HepG2 (cell line): ENCODE results near the gene HECTD1. TPM values are rescaled to one million over a fixed set of nuclear protein-coding genes. Genes with fewer than 3 reads are reported as not detected.
A peak's percentile ranks its signal among the peaks of the same experiment; 100 is the strongest.

Source experiments
- CEBPG ChIP-seq: IDR thresholded peaks from 2 replicates; pipeline ENCODE4 v1.6.1; 2016
- DR1 ChIP-seq: sonication (generic); formaldehyde crosslinking; IDR thresholded peaks from 2 replicates; pipeline ENCODE4 v1.8.0; 2021; ENCODE audit warnings: mild to moderate bottlenecking, missing genetic modification reagents, inconsistent platforms
- HCFC1 ChIP-seq: fragments of 150-350 bp; IDR thresholded peaks from 2 replicates; pipeline ENCODE4 v1.6.1; 2014; ENCODE audit warnings: low read depth, low read length
- HMGXB4 ChIP-seq, 2 experiments: sonication (generic) in 1 of 2; formaldehyde crosslinking in 1 of 2; IDR thresholded peaks; 2 replicates each; pipeline versions ENCODE4 v1.4.0 to v1.6.1; 2018 to 2020; ENCODE audit warnings: missing genetic modification reagents in 2 of 2, borderline replicate concordance in 1 of 2, low read depth in 1 of 2, mild to moderate bottlenecking in 1 of 2, missing biosample characterization in 1 of 2
- MYNN ChIP-seq: sonication (generic); formaldehyde crosslinking; IDR thresholded peaks from 2 replicates; pipeline ENCODE4 v1.4.0; 2020; ENCODE audit warnings: mild to moderate bottlenecking, low read depth, missing genetic modification reagents
- NFIB ChIP-seq: sonication (generic); formaldehyde crosslinking; IDR thresholded peaks from 2 replicates; pipeline ENCODE4 v1.9.0; 2021; ENCODE audit warnings: missing genetic modification reagents, mild to moderate bottlenecking, borderline replicate concordance
- NFRKB ChIP-seq: fragments of 450-650 bp; IDR thresholded peaks from 2 replicates; pipeline ENCODE4 v1.6.1; 2017
- SMYD3 ChIP-seq: sonication (generic); formaldehyde crosslinking; IDR thresholded peaks from 2 replicates; pipeline ENCODE4 v1.8.1; 2023; ENCODE audit warnings: mild to moderate bottlenecking, missing genetic modification reagents
- SP140L ChIP-seq: sonication (generic); formaldehyde crosslinking; IDR thresholded peaks from 2 replicates; pipeline ENCODE4 v1.4.0; 2020; ENCODE audit warnings: missing genetic modification reagents, borderline replicate concordance
- TBL1XR1 ChIP-seq: fragments of 150-350 bp; IDR thresholded peaks from 2 replicates; pipeline ENCODE4 v1.6.1; 2014; ENCODE audit warnings: borderline replicate concordance, low read length; ENCODE audit not compliant: partially characterized antibody
- TCF12 ChIP-seq, 2 experiments: fragments of 450-650 bp in 1 of 2; sonication (generic) in 1 of 2; formaldehyde crosslinking in 1 of 2; IDR thresholded peaks; 2 replicates each; pipeline versions ENCODE4 v1.6.1 to v1.8.0; 2017 to 2022; ENCODE audit warnings: antibody characterized with exemption in 1 of 2, mild to moderate bottlenecking in 1 of 2, missing genetic modification reagents in 1 of 2, moderate library complexity in 1 of 2
- WIZ ChIP-seq: sonication (generic); formaldehyde crosslinking; IDR thresholded peaks from 2 replicates; pipeline ENCODE4 v1.5.1; 2020; ENCODE audit warnings: mild to moderate bottlenecking, missing genetic modification reagents
- ZBTB40 ChIP-seq, 2 experiments: fragments of 450-650 bp in 1 of 2; sonication (generic) in 1 of 2; formaldehyde crosslinking in 1 of 2; IDR thresholded peaks; 2 replicates each; pipeline versions ENCODE4 v1.6.1 to v1.8.0; 2016 to 2022; ENCODE audit warnings: antibody characterized with exemption in 1 of 2, mild to moderate bottlenecking in 1 of 2, missing genetic modification reagents in 1 of 2
- ZNF562 ChIP-seq: sonication (generic); formaldehyde crosslinking; IDR thresholded peaks from 2 replicates; pipeline ENCODE4 v1.8.0; 2022; ENCODE audit warnings: missing genetic modification reagents, borderline replicate concordance
- ZNF572 ChIP-seq: sonication (generic); formaldehyde crosslinking; IDR thresholded peaks from 2 replicates; pipeline ENCODE4 v1.5.1; 2020; ENCODE audit warnings: mild to moderate bottlenecking, missing genetic modification reagents
- ZNF766 ChIP-seq: sonication (generic); formaldehyde crosslinking; IDR thresholded peaks from 2 replicates; pipeline ENCODE4 v1.5.0; 2020; ENCODE audit warnings: missing genetic modification reagents, borderline replicate concordance
- ZNF775 ChIP-seq: sonication (generic); formaldehyde crosslinking; IDR thresholded peaks from 2 replicates; pipeline ENCODE4 v1.4.0; 2020; ENCODE audit warnings: missing genetic modification reagents, mild to moderate bottlenecking, moderate library complexity, borderline replicate concordance
- polyA plus RNA-seq, 8 experiments: library from polyadenylated mRNA; depleted of rRNA in 3 of 8; stranded (reverse) in 7 of 8; unstranded in 1 of 8; fragments of >200 nt; fragmentation: Illumina TruSeq in 4 of 8; extraction: Trizol in 4 of 8; gene quantifications; 2 replicates each; pipeline versions ENCODE4 v1.2.1 to v1.2.3, GENCODE V29; 2011 to 2016; ENCODE audit warnings: low read depth in 4 of 8, missing spikeins in 1 of 8, mixed read lengths in 1 of 8; ENCODE audit not compliant: insufficient read depth in 1 of 8
- total RNA-seq, 5 experiments: library from RNA; depleted of rRNA; stranded (reverse); fragments of >200 nt; fragmentation: Illumina TruSeq; extraction: Trizol; gene quantifications; 2 replicates each; pipeline ENCODE4 v1.2.3, GENCODE V29; 2016; ENCODE audit warnings: low read depth in 1 of 5

The HECTD1 gene
- total and polyA plus RNA-seq, 2 of the 13 experiments (the other 11 are each of a cell fraction or from before 2014, with no cell fraction given): 312 to 560 TPM

GRCh38 chr14:31229638-31230572, 22.3 kb upstream of the HECTD1 start (continued):
- TF ChIP-seq ZBTB40 (IDR thresholded peaks at IDR 0.05) (no peak), ZBTB40 (CRISPR knock-in tag; IDR thresholded peaks at IDR 0.05) (peak; percentile 96; the same call in 1 of the 2 replicates), ZNF775 (peak; percentile 74; the same call in 1 of the 2 replicates), TCF12 (IDR thresholded peaks at IDR 0.05) (no peak), TCF12 (CRISPR knock-in tag; IDR thresholded peaks at IDR 0.05) (peak; percentile 100), SMYD3 (CRISPR knock-in tag) (peak; percentile 100), NFIB (no peak), NFRKB (no peak), TBL1XR1 (peak; percentile 100), ZNF766 (CRISPR knock-in tag) (peak; percentile 100), HMGXB4 (CRISPR knock-in tag; IDR thresholded peaks at IDR 0.05; ENCODE audit: borderline replicate concordance in 1 of 2, low read depth in 1 of 2) (peak; percentile 92 to 99), MYNN (CRISPR knock-in tag) (peak; percentile 96), WIZ (CRISPR knock-in tag) (peak; percentile 99), DR1 (CRISPR knock-in tag) (no peak; the same call in 1 of the 2 replicates), HCFC1 (0 out of 2 replicates have a peak, but pooled peaks have one; percentile 33), ZNF562 (peak; percentile 90), CEBPG (peak; percentile 100), SP140L (CRISPR knock-in tag) (peak; percentile 99), ZNF572 (CRISPR knock-in tag) (no peak)
